Fibroblast of lung (primary cell): Measurements from ENCODE around the gene LIM2.

Experiments used
- EZH2 ChIP-seq: IDR thresholded peaks from 2 replicates; pipeline ENCODE4 v1.5.1; 2012; ENCODE audit warnings: low read length, control low read depth, mild to moderate bottlenecking; ENCODE audit errors: missing control alignments
- TF ChIP-seq, protein P1 (sequence below), 2 donors: IDR thresholded peaks in 1 of 2; conservative IDR thresholded peaks in 1 of 2; 1 replicate in 1 of 2; 2 replicates in 1 of 2; pipeline ENCODE4 v1.5.1; 2011 to 2012; ENCODE audit warnings: low read length in 2 of 2, control low read depth in 1 of 2, inconsistent platforms in 1 of 2, low read depth in 1 of 2, mild to moderate bottlenecking in 1 of 2

DNA sequence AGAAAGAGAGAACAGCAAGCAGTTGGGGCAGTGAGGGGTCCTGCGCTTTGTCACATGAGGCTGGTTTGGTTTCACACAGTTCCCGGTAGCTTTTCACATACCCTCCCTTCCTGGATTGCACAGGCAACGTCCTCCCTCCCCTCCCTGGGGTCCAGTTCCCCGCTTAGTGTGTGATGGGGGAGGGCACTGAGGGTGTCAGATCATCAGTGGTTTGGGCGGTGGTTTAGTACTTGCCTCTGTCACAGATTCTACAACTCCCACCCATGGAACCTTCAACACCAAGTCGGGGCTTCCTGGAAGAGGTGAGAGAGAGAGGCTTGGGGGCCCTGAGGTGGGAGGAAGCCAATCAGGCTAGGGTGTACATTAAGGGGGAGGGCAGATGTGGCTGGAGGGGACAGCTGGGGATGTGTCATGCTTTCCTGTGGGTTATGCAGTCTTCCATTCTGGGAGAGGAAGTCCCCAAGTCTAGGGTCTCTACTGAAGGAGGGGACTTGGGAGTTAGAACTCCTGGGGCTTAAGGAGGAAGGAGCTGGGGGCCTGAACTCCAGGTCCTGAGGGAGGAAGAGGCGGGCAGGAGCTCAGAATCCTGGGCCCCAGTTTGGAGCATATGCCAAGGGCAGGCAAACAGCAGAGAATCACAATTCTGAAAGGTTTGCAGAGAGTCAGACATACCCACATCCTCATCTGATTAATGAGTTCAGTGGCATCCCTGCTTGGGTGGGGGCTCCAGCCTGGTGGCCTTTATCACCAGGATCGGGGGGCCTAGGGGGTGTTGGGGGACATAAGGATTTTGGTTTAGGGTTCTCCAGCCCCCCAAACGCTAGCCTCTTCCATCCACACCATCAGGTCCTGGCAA lies 14.9 kb downstream of the LIM2 start, which contains the start of gene NKG7:
- TF ChIP-seq, protein P1, sequence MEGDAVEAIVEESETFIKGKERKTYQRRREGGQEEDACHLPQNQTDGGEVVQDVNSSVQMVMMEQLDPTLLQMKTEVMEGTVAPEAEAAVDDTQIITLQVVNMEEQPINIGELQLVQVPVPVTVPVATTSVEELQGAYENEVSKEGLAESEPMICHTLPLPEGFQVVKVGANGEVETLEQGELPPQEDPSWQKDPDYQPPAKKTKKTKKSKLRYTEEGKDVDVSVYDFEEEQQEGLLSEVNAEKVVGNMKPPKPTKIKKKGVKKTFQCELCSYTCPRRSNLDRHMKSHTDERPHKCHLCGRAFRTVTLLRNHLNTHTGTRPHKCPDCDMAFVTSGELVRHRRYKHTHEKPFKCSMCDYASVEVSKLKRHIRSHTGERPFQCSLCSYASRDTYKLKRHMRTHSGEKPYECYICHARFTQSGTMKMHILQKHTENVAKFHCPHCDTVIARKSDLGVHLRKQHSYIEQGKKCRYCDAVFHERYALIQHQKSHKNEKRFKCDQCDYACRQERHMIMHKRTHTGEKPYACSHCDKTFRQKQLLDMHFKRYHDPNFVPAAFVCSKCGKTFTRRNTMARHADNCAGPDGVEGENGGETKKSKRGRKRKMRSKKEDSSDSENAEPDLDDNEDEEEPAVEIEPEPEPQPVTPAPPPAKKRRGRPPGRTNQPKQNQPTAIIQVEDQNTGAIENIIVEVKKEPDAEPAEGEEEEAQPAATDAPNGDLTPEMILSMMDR (conservative IDR thresholded peaks at IDR 0.05 in 1 of 2, IDR thresholded peaks at IDR 0.05 in 1 of 2; ENCODE audit: low read depth in 1 of 2, low read length in 2 of 2) = no peak
- no peak for TF ChIP-seq EZH2
